DMS153 (cell line): ENCODE measurements around the gene AHSA1.

Source experiments
- DNase-seq: peaks from one replicate; lab custom pipeline; 2025; lab: John Stamatoyannopoulos, UW

The AHSA1 gene

DNA sequence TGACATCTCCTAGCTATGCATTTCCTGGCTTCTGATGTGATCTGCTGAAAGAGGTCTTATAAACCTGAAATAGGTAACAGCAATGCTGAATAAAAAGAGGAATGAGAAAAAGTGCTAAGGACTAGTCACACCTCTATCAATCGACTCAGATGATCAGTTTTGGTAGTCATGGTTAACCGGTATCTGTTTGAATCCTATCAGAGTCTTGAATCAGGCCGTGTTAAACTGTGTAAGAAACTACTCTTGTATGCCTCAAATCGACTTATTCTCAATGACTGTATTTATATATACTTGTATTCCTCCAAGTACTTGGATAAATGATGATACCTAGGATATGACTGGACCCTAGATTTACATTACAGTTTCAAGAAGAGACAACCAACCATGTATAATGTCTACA, 51.5 kb downstream of the AHSA1 start:
- no peak for DNase-seq

DNA sequence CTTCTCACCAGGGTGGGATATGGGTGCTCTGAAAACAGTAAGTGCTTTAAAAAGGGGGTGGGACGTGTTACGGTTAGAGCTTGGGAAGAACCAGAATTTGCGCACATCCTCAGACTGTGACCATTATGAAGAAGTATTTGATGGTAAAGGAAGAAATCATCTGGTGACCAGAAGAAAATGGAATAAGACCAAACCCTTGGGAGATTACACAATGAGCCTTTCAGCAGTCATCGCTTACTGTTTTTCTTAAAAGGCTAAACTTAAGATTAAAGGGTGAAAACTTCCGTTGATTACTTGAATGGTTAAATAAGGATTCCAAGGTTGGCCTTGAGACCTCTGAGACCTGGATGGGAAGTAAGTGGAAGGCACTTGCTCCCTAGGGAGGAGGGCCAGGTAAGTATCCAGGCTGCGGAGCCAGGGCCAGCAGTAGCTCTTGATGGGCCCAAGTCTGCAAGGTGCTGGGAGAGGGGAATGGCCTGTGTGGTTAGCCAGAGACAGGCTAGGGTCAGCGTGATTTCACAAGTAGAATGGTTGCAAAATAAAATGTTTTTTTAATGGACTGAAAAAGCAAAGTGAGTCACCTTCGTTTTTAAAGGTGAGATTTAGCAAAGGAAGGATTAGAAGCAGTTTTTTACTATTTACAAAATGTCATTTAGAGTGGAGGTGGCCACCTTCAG, 53.7 kb downstream of the AHSA1 start:
- no peak for DNase-seq

- DNase-seq = no peak
Observed at GRCh38 chr14:77516126-77516525, 58.2 kb downstream of the AHSA1 start.
